HG03571 (cell line): Measurements from ENCODE around the gene TPCN2.

Experiments
- ATAC-seq: cut with Tn5 transposase; IDR thresholded peaks from one replicate; pipeline ENCODE4 v1.9.1; 2021; ENCODE audit not compliant: unreplicated experiment

TPCN2 gene

DNA sequence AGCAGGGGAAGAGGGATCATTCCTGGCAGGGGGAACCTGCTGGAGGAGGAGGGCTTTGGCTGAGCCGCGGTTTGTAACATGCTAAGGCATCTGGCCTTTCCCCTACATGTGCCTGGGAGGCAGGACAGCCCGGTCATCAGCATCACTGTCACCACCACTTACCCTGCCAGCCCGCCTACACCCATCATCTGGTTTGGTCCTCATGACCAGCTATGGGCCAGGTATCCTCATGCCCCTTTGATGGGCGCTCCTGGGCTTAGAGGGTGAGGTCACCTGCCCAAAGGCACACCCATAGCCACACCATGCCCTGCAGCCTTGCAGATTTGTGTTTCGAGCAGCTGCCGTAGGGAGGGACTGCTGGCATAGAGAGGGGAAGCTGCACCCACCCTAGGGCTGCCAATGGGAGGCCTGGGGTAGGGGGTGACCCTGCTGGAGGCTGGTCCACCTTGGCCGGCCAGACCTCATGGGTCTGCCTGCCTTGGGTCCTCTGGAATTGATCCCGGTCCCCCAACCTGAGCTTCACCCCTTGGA lies 38.3 kb upstream of the TPCN2 start:
- ATAC-seq: no peak

DNA sequence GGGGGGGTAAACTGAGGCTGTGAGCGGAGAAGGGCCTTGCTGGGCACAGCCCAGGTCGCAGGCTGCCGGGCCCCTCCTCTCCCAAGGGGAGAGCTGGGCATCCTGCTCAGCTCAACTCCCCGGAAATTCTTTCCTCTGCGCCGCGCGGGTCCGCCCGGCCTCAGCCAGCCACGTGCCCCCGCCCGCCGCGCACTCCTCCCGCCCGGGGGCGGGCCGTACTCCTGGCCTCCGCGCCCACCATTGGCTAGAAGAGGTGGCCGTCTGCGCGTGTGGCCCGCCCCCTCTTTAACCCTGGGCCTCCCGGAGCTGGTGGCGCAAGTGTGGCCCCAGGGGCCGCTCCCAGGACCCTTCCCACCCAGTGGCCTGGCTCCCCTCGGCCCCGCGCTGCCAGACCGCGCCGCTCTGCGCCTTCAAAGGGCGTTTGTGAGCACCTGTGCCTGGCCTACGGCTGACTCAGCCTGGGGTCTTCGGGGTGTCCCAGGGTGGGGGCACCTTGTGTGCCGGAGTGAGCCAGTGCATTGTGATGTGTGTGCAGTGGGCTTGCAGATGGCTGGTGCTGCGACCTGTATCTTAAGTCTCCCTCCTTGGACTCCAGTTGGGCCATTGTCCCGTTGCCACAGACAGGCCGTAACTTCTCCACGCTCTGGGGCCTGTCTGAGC lies 37.6 kb upstream of the TPCN2 start:
- no peak for ATAC-seq

DNA sequence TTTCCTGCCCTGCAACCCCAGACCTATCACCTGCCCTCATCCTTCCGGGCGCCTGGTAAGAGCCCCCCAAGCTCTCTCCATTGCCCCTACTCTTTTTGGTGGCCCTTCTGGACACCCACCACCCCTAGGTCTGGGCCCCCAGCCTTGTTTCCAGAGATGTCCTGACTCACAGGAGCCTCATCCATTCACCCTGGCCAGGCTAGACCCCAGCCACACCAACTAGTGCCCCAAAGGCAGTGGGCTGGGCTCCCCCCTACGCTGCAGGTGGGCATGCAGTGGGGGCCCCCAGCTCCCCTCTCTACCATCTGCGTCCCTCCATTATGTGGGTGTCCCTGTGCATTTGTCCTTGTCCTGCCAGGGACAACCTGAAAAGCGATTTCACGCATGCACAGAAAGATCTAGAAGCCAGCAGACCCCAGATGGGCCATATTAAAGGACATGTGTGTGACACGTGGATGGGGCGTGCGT lies 37.1 kb upstream of the TPCN2 start:
- ATAC-seq: no peak

DNA sequence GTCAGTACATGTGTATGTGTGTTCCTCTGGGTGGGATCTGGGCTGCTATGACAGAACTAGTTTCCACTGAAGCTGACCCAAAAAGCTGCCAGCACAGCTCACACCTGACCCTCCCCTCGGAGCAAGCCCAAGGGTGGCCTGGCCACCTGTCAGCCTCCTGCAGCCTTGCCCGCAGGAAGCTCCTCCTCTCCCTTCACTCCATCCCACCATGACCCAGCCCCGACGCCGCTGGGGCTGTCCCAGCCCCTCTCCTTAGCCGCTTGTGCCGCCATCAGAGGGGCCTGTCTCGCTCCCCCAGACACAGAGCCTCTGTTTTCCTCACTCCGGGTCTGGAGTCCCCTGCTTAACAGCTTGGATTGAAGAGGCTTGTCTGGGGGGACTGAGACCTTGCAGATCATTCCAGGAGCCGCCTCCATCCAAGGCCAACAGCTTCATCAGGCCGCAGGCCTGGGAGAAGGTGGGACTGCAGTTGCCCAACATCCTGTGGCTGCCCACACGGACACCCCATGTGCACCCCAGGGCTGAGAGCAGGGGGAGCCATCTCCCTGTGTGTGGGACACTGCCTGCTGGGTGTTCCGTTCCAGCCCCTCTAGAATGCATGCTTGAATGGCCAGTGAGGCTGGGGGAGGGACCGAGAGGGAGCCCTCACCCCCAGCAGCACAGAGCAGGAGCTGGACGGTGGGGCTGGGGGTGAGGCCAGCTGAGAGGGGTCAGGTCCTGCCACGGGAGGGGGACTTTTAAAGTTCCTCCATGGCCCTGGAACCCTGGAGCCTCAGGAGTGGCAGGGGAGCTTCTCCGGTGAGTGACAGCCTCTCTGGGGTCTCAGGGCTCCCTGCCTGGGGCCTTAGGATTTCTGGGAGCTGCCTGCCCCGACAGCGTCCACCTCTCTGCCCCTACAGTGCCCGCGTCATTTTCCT lies 36.4 kb upstream of the TPCN2 start:
- ATAC-seq: no peak

DNA sequence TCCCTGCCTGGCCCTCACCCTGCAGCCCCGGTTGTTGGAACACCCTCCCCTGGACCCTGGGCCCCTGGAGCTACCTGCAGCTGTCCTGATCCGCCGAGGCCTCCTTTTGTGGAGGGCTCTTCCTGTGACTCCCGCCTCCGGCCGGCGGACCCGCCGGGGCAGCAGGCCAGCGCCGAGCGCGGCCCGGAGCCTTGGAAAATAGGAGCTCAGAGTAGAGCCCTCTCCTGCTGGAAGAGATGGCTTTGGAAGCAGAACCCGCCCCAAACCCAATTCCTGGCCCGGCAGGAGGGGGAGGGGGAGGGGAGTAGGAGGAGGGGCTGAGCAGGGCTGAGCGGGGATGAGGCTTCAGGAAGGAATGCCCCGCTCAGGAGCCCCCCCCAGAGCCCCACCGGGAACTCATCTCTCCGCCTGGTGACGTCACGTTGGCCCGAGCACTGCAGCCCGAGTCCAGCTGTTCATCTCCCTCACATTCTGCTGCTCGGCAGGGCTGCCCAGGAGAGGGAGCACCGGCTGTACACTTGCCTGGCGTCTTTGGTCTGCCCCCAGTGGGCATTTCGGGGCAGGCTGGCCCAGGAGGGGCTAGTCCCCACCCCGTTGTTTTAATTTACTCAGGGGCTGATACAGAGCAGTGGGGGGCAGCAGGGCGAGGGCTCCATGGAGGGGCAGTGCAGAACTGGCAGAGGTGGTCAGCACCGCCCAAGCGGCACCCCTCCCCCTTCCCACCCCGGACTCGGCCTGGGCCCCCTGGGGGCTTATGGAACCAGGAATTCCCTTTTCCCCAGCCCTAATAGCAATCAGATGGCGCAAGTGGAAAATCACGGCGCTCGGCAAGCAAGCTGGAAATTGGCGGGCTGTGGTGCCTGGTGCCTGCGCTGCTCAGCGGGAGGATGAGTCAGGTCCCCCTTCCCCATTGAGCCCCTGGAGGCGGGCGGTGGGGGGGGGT lies 35.5 kb upstream of the TPCN2 start, which contains the start of gene MRGPRF:
Gene MRGPRF (minus strand): TSS at position 238 of the 943 bp plus-strand sequence. CDS start 3,345 bp downstream, outside the sequence.
- no peak for ATAC-seq

DNA sequence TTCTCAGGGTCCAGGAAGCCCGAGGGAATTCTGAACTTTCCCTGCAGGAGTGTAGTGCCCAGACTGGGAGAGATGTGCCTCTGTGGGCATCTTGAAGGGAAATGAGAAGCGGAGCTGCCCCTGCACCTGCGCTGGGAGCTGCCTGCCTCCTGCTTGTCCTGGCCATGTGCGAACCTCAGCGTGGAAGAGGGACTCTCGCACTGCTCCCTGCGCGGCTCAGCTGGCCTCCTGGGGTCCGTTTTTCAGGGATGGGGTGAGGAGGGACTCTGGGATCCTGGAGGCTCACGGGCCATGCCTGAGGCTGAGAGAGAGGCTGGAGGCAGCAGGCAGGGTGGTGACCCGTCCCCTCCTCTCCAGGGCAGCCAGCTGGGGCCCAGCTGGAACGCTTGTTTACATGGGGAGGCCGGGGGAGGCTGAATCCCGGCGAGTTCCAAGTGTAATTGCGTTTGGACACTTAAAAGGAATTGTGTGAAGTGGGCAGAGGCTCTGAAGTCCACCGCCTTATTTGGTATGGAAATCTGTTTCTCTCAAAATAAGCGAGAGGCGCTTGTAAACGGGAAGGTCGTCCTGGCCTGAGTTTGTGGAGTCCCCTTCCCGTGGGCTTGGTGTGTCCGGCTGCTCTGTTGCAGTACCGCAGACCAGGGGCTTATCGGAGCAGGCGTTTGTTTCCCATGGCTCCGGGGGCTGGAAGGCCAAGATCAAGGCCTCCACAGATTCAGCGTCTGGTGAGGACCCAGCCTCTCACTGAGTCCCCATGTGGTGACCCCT lies 34.5 kb upstream of the TPCN2 start:
- ATAC-seq: no peak

DNA sequence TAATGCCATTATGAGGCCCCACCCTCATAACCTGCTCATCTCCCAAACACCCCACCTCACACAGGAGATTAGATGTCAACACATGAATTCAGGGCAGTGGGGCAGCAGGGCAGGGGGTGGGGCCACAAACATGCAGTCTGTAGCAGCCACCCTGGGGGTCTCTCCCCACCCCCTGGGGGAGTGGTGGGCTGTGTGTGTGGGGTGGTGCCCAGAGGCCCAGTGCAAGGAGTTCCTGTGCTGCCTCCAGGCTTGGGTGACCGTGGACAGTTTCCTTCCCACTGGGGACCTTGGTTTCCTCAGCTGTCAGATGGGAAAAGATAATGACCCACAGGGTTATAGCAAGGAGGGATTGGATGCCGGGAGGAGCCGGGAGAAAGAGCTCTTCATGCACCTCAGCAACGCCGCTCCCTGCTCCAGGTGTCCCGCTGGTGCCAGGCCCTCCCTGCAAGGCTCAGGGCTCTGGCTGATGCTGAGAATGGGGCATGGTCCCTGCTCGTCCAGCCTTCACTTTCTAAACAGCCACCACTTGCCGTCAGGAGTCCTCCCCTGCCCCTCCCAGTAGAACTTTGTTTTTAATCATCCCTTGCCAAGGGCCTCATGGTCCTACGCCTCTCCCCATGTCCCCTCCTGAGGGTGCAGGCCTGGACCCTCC lies 33.7 kb upstream of the TPCN2 start:
- ATAC-seq: no peak

DNA sequence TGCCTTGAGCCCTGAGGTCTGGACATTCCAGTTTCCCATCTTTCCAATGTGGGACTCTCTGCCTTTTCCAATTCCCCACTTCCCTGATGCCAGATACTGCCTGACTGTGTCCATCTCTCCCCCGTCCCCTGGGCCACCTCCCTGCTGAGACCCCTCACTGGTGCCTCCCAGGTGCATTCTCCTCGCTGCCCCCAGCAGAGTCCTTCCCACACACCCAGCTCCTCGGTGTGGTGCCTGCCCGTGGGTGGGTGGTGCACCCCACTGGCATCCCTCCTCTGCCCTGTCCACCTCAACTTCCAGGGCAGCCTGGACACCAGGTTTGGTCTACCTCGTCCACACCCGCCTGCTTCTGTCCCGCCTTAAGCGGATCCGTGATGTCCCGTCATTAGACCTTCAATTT lies 30.8 kb upstream of the TPCN2 start:
- no peak for ATAC-seq

DNA sequence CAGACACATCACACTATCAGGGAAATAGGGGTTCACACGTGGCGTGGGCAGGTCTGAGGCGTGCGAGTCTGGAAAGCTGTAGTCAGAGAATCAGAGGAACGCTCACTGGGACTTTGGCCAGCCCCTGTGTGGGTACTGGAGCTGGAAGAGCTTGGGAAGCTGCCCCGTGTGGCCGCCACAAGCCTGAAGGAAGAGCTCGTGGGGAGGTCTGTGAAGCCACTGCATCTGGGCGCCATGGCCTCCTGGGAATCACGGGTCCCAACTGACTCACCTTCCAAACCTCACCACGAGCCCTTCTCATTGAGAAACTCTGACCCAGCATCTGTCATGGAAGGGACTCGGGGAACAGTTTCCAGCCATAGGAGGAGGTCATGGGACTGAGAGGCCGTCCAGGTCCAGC lies 29.8 kb upstream of the TPCN2 start:
- no peak for ATAC-seq

DNA sequence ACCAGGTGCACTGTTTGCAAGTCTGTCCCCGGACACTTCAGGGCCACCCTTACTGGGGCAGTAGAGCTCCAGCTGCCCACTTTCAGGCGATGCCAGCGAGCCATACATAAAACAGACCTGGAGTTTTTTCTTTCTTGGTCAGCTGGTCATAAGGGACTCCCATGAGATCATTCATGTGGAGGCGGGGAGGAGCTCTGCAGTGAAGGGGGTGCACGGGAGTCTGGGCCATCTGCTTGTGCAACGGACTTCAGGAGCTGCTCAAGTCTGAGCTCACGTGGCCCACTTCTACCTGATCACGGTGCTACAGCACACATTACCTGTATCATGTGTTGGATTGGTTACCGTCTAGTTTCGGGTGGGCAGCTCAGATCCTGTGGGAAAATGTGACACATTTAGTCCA lies 26.5 kb upstream of the TPCN2 start:
- ATAC-seq: no peak

DNA sequence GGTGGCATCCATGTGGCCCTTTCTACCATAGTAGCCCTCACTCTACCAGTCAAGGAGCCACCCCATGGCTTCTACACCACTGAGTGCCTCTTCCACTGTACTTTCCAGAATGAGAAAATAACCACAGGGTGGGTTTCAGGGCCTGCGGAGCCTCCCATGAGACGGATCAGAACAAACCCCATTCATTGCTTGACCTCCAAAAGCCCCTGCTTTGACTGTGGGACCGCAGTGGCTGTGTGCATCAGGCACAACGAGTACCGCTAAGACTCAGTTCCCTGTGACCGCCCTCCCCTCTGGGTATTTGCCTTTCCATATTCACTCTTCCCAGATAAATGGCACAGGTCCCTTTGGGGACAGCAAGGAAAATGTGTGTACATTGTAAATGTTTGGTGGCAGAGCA lies 24.2 kb upstream of the TPCN2 start:
- no peak for ATAC-seq

DNA sequence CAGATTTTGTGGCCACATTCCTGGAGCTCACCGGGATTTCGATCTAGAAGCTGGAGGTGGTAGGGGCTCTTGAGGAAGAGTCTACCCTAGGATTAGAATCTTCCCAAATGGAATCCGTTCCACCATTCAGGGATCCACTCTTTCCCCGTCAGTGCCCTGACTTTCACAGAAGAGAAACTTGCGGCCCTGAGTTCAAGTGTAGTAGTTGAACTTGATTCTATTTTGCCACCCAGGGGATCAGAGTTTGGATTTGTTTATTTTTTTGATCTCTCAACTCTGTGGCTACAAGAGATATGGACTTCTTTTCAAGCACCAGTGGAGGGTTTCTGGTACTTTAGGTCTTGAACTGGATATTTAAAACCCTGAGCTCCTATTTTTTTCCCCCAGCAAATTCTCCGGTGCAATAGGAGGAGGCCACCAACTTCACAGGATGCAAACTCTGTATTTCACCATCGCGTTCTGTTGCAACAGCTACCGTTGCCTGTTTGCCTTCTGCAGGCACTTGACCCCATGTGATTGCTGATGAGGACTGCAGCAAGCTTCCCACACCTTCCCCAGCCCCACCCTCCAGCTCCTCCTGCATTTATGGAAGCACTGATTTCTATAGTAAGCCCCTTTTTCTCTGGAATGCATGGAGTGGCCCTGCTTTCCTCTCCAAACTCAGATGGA lies 20.9 kb upstream of the TPCN2 start:
- ATAC-seq: no peak

DNA sequence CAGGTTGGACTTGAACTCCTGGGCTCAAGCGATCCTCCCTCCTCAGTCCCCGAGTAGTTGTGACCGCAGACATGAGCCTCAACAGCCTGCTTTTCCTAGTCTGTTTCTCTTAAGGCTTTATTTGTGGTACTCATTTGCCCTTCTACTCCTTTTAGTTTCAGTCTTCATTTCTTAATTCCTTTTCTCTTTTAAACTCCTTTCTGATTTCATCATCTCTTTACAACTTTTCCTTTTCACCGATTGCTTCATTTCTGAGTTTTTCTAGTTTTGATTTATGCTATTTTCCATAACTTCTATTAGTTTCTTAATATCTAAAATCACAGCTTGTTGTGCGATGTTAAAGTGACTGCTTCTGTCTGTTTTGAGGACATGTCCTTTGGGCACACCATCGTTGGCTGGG lies 18.4 kb upstream of the TPCN2 start:
- no peak for ATAC-seq

DNA sequence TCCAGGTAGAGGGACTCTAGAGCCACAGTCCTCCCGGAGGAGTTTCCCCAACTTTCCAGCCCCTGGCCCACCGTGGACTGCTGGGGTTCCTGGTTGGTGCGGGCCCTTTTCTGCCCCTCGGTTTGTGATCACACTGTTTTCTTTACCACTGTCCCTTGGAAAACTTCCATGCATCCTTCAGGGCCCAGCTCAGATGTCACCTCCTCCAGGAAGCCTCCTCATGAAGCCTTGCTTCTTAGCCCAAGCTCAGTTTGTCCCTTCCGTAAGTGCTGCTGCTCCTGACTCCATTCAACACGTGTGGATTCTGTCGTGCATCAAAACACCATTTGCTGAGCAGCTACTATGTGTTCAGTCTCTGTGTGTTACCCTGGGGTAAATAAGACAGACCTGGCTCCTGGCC lies 15.9 kb upstream of the TPCN2 start:
- ATAC-seq: no peak

DNA sequence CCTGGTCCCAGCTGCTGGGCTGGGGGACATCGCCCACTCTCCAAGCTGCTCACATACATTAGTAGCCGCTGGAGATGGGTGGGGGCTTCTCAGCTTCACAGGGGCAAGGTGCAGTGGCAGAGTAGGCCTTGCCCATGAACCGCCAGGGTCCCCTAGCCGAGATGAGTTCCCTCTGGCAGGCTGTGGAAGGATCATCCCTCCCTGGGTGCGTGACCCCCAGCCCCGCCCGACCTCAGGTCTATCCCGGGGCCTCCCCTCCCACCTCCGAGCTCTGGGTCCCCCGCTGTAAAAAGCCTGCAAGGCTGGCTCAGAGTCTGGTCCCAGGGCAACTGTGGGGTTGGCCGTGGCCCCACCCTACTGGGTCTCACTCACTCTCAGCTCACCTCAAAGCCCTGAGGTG lies 15.3 kb upstream of the TPCN2 start:
- ATAC-seq: no peak

DNA sequence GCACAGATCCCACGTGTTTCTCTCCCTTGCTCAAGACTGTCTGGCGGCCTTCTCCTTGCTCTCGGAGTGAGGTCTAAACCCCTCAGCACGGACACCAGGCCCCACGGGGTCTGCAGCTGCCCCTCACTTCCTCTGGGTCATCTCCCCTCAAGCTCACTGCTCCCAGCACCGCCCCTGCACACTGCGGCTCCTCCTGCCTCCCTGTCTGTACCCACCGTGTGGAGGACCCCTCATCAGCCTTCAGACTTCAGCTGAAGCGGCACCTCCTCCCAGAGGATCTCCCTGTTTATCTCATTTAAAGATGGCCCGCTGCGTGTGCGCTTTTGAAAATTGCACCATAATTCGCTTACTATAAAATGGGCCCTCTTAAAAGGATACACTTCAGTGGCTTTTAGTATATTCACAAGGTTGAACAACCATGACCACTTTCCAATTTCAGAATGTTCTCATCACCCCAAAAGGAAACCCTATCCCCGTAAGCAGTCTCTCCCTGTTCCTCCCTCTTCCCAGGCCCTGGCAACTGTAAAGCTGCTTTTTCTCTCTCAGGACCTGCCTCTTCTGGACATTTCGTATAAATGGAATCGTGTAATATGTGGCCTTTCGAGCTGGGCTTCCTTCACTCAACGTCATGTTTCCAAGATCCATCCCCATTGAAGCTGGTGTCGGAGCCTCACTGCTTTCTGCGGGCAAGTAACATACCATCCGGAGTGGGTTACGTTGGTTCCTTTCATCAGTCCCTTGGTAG lies 14.4 kb upstream of the TPCN2 start:
- no peak for ATAC-seq

DNA sequence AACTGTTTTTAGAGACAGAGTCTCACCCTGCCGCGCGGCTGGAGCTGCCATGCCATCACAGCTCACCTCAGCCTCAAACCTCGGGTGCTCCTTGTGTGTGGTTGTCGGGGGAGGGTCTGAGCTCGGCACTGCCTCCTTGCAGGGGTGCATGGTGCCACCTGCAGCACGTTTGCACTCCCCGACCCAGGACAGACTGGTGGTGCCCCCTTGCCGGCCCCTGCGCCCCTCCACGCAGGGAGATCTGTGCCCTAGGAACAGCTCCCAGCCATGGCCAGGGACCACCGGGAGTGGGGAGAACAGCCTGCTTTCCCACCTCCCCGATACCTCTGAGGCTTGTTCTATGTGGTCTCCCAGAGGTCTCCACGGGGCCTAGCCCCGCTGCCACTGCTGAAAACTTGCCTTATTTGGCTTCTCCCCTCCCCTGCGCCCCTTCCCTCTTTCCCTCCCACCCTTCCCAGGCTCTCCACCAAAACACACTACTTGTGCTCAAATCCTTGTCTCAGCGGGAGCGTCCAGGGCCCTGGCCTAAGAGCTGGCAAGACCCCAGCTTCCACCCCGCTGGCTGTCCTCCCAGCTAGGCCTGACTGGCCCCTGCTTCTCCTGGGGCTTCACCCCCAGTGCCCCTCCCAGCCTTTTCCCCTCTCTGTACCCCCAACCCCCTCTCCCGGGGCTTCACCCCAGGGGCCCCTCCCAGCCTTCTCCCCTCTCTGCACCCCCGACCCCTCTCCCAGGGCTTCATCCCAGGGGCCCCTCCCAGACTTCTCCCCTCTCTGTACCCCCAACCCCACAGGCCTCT lies 13.4 kb upstream of the TPCN2 start:
- ATAC-seq: no peak

DNA sequence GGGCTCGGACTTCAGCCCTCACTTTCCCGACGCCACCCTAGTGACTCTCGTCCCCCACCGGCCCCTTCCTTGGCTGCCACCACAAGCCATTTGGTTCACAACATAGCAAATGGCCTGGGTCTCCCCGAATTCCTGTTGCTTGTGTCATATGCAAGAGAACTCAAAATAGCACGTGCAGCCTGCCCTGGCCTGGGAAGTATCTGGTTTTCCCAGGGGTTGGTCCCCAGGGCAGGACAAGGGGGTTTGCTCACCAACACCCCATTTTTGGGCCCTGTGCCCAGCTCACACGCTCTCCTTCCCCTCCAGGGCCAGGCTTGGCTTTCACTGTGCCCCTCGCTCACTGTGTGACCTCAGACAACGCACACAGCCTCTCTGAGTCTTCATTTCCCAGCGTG lies 12.8 kb upstream of the TPCN2 start:
- no peak for ATAC-seq
